ENCODE measurements around the gene PACSIN1.
"Not testable (repeated sequence)": the region's sequence is repeated elsewhere in the genome, so short reads cannot be mapped to it uniquely, and the experiment has no call there.

The PACSIN1 gene

GRCh38 chr6:34457742-34458735, 7.8 kb upstream of the PACSIN1 start:
- DNase-seq (ENCODE audit: low spot score) = no peak

- peak; percentile 10 for DNase-seq (ENCODE audit: low spot score)
Measured at GRCh38 chr6:34459899-34460593, 5.8 kb upstream of the PACSIN1 start.

GRCh38 chr6:34460796-34461507, 4.9 kb upstream of the PACSIN1 start:
- DNase-seq (ENCODE audit: low spot score) = no peak

GRCh38 chr6:34462010-34462409, 3.9 kb upstream of the PACSIN1 start:
- DNase-seq (ENCODE audit: low spot score) = no peak

GRCh38 chr6:34462551-34462971, 3.3 kb upstream of the PACSIN1 start:
- no peak for DNase-seq (ENCODE audit: low spot score)

- DNase-seq (ENCODE audit: low spot score) = no peak
Measured at GRCh38 chr6:34463299-34463698, 2.6 kb upstream of the PACSIN1 start.

GRCh38 chr6:34463849-34464248, 2.0 kb upstream of the PACSIN1 start:
- DNase-seq (ENCODE audit: low spot score) = no peak

- peak; percentile 4 for DNase-seq (ENCODE audit: low spot score)
Measured at GRCh38 chr6:34466242-34467185, 638 bp downstream of the PACSIN1 start.

- no peak for DNase-seq (ENCODE audit: low spot score)
Measured at GRCh38 chr6:34468378-34468892, 2.6 kb downstream of the PACSIN1 start.

- DNase-seq (ENCODE audit: low spot score) = no peak
Measured at GRCh38 chr6:34469499-34469898, 3.6 kb downstream of the PACSIN1 start.

- no peak for DNase-seq (ENCODE audit: low spot score)
Measured at GRCh38 chr6:34472425-34472824, 6.5 kb downstream of the PACSIN1 start.

- no peak for DNase-seq (ENCODE audit: low spot score)
Measured at GRCh38 chr6:34473967-34474366, 8.1 kb downstream of the PACSIN1 start.

GRCh38 chr6:34474754-34475153, 8.9 kb downstream of the PACSIN1 start:
- DNase-seq (ENCODE audit: low spot score) = no peak

- no peak for DNase-seq (ENCODE audit: low spot score)
Measured at GRCh38 chr6:34475238-34475682, 9.4 kb downstream of the PACSIN1 start.

- no peak for DNase-seq (ENCODE audit: low spot score)
Measured at GRCh38 chr6:34475767-34476328, 10.0 kb downstream of the PACSIN1 start.

GRCh38 chr6:34476447-34476846, 10.6 kb downstream of the PACSIN1 start:
- DNase-seq (ENCODE audit: low spot score) = no peak

GRCh38 chr6:34476921-34477320, 11.0 kb downstream of the PACSIN1 start:
- DNase-seq (ENCODE audit: low spot score) = no peak

- DNase-seq (ENCODE audit: low spot score) = no peak
Measured at GRCh38 chr6:34478796-34479195, 12.9 kb downstream of the PACSIN1 start.

GRCh38 chr6:34483781-34484180, 17.9 kb downstream of the PACSIN1 start:
- not testable (repeated sequence) for DNase-seq (ENCODE audit: low spot score)

GRCh38 chr6:34484391-34484790, 18.5 kb downstream of the PACSIN1 start:
- no peak for DNase-seq (ENCODE audit: low spot score)

- no peak for DNase-seq (ENCODE audit: low spot score)
Measured at GRCh38 chr6:34484899-34485298, 19.0 kb downstream of the PACSIN1 start.
